Keratinocyte (primary cell): ENCODE measurements around the gene CCDC83. TPM values are rescaled to one million over a fixed set of nuclear protein-coding genes. Genes with fewer than 3 reads are reported as not detected.

Source experiments
- DNase-seq: peaks from one replicate; pipeline ENCODE4 v3.0.0-alpha.2; 2011; ENCODE audit warnings: low read depth, missing footprints, low spot score
- FAIRE-seq: peaks from 2 replicates; lab custom pipeline; 2011; peaks lifted over from hg19 to GRCh38; lab: Jason Lieb, UNC
- H2AFZ ChIP-seq: 2 replicates; pipeline ENCODE4 v1.6.0; 2012; ENCODE audit warnings: low read length, control low read depth, inconsistent platforms; ENCODE audit not compliant: control insufficient read depth
- H3K27ac ChIP-seq: 2 replicates; pipeline ENCODE4 v1.5.1; 2011; ENCODE audit warnings: low read length; ENCODE audit not compliant: control insufficient read depth, insufficient read depth
- H3K27me3 ChIP-seq: 3 replicates; pipeline ENCODE4 v1.6.0; 2011; ENCODE audit warnings: low read length; ENCODE audit not compliant: control insufficient read depth, insufficient read depth; ENCODE audit errors: extremely low read depth
- H3K36me3 ChIP-seq, 2 experiments: 2 replicates in 1 of 2; 3 replicates in 1 of 2; pipeline ENCODE4 v1.5.1; 2011; ENCODE audit warnings: low read length in 2 of 2, mild to moderate bottlenecking in 1 of 2; ENCODE audit not compliant: control insufficient read depth in 2 of 2, insufficient read depth in 2 of 2; ENCODE audit errors: extremely low read depth in 1 of 2
- H3K4me1 ChIP-seq: 3 replicates; pipeline ENCODE4 v1.5.1; 2011; ENCODE audit warnings: low read length; ENCODE audit not compliant: control insufficient read depth, insufficient read depth; ENCODE audit errors: extremely low read depth
- H3K4me2 ChIP-seq: 3 replicates; pipeline ENCODE4 v1.6.0; 2011; ENCODE audit warnings: low read depth, low read length; ENCODE audit not compliant: control insufficient read depth, insufficient read depth; ENCODE audit errors: extremely low read depth
- H3K4me3 ChIP-seq, 3 experiments: fragments of 200-600 bp in 1 of 3; sonication (generic) in 1 of 3; 2 replicates in 2 of 3; 3 replicates in 1 of 3; pipeline ENCODE4 v1.5.1; 2011 to 2016; ENCODE audit warnings: low read length in 3 of 3, mild to moderate bottlenecking in 3 of 3, control low read depth in 2 of 3, inconsistent platforms in 1 of 3, low read depth in 1 of 3, mixed read lengths in 1 of 3, mixed run types in 1 of 3, moderate library complexity in 1 of 3; ENCODE audit not compliant: control insufficient read depth in 2 of 3, insufficient read depth in 2 of 3; ENCODE audit errors: extremely low read depth in 1 of 3
- H3K79me2 ChIP-seq: 2 replicates; pipeline ENCODE4 v1.6.0; 2012; ENCODE audit warnings: low read length; ENCODE audit not compliant: control insufficient read depth, insufficient read depth
- H3K9ac ChIP-seq: 3 replicates; pipeline ENCODE4 v1.6.0; 2011; ENCODE audit warnings: low read length; ENCODE audit not compliant: control insufficient read depth, insufficient read depth; ENCODE audit errors: extremely low read depth
- H3K9me1 ChIP-seq: 3 replicates; pipeline ENCODE4 v1.6.0; 2011; ENCODE audit warnings: low read length; ENCODE audit not compliant: control insufficient read depth, insufficient read depth; ENCODE audit errors: extremely low read depth
- H3K9me3 ChIP-seq: 2 replicates; pipeline ENCODE4 v1.5.1; 2012; ENCODE audit warnings: low read depth, low read length; ENCODE audit not compliant: control insufficient read depth
- H4K20me1 ChIP-seq: 3 replicates; pipeline ENCODE4 v1.6.0; 2011; ENCODE audit warnings: low read length; ENCODE audit not compliant: control insufficient read depth, insufficient read depth; ENCODE audit errors: extremely low read depth
- CTCF ChIP-seq, 3 experiments: IDR thresholded peaks in 1 of 3; conservative IDR thresholded peaks in 1 of 3; optimal IDR thresholded peaks in 1 of 3; 2 replicates in 2 of 3; 3 replicates in 1 of 3; pipeline versions ENCODE3 to v1.5.1; 2011; ENCODE audit warnings: low read length in 3 of 3, mild to moderate bottlenecking in 3 of 3, moderate library complexity in 2 of 3, control low read depth in 1 of 3, inconsistent platforms in 1 of 3; ENCODE audit not compliant: insufficient read depth in 2 of 3; ENCODE audit errors: extremely low read depth in 1 of 3
- EZH2 ChIP-seq: IDR thresholded peaks from one replicate; pipeline ENCODE4 v1.6.1; 2012; ENCODE audit warnings: inconsistent platforms, mild to moderate bottlenecking, low read length, moderate library complexity
- dilution Hi-C: fragments of 300-500 bp; cut with MboI; formaldehyde crosslinking; loops from one replicate; pipeline ENCODE4 v1.7.0; 2020; ENCODE audit warnings: low sequenced_read_pairs; ENCODE audit not compliant: extremely low pct_ligation_motif_present
- polyA plus RNA-seq, 5 experiments: library from polyadenylated mRNA; depleted of rRNA in 3 of 5; stranded (reverse) in 3 of 5; stranded (forward) in 1 of 5; unstranded in 1 of 5; fragments of >200 nt; gene quantifications; 1 replicate in 1 of 5; 2 replicates in 3 of 5; 3 replicates in 1 of 5; pipeline versions ENCODE4 v1.2.1 to v1.2.3, GENCODE V29; 2011 to 2012; ENCODE audit warnings: missing spikeins in 2 of 5, low read depth in 1 of 5, low replicate concordance in 1 of 5

The CCDC83 gene
- polyA plus RNA-seq, 1 donor (not counting 4 experiments of a cell fraction or from before 2014, with no cell fraction given): not detected

- DNase-seq (no peak), FAIRE-seq (no peak)
- Histone ChIP-seq H3K9me1 (peaks cover 4% of the 10 kb centered on the region), H4K20me1 (no peaks in the 10 kb centered on the region), H3K79me2 (no peaks in the 10 kb centered on the region), H3K4me1 (peaks cover 19% of the 10 kb centered on the region), H3K9ac (no peak overlapping the region), H2AFZ (no peak overlapping the region), H3K27me3 (no peaks in the 10 kb centered on the region), H3K9me3 (no peaks in the 10 kb centered on the region), H3K4me2 (no peak overlapping the region), H3K27ac (no peak overlapping the region), H3K36me3 (no peaks in the 10 kb centered on the region), H3K4me3 (no peak overlapping the region)
- no peak for TF ChIP-seq EZH2
- no peak for TF ChIP-seq CTCF (optimal IDR thresholded peaks at IDR 0.05 in 1 of 3, IDR thresholded peaks at IDR 0.05 in 1 of 3, conservative IDR thresholded peaks at IDR 0.05 in 1 of 3; ENCODE audit: extremely low read depth in 1 of 3, insufficient read depth in 2 of 3, low read length in 3 of 3)
- dilution Hi-C loops: no loop called here
These were observed 24.1 kb upstream of the CCDC83 start for GRCh38 chr11:85831050-85831449.

GRCh38 chr11:85835263-85835662 is 19.9 kb upstream of the CCDC83 start:
- Histone ChIP-seq H3K9me1 (no peaks in the 10 kb centered on the region), H2AFZ (no peak overlapping the region), H3K36me3 (no peaks in the 10 kb centered on the region), H3K27me3 (no peaks in the 10 kb centered on the region), H3K4me3 (no peak overlapping the region), H3K9me3 (no peaks in the 10 kb centered on the region), H3K79me2 (no peaks in the 10 kb centered on the region), H3K4me1 (no peaks in the 10 kb centered on the region), H3K27ac (no peak overlapping the region), H3K4me2 (no peak overlapping the region), H4K20me1 (no peaks in the 10 kb centered on the region), H3K9ac (no peak overlapping the region)
- no peak for FAIRE-seq
- dilution Hi-C loops: no loop called here
- no peak for DNase-seq
- no peak for TF ChIP-seq CTCF (optimal IDR thresholded peaks at IDR 0.05 in 1 of 3, IDR thresholded peaks at IDR 0.05 in 1 of 3, conservative IDR thresholded peaks at IDR 0.05 in 1 of 3; ENCODE audit: extremely low read depth in 1 of 3, insufficient read depth in 2 of 3, low read length in 3 of 3)
- no peak for TF ChIP-seq EZH2
